HepG2 (cell line): Measurements from ENCODE around the gene USP10. TPM values are rescaled to one million over a fixed set of nuclear protein-coding genes. Genes with fewer than 3 reads are reported as not detected.

Experiments
- ATAC-seq: fragments of 200-7000 bp; cut with Tn5 transposase; 3 replicates; pipeline ENCODE4 v1.9.1; 2020; ENCODE audit warnings: mild to moderate bottlenecking, moderate library complexity
- BruUV-seq: library from RNA; stranded (reverse); fragments of 400-500 nt; replicated peaks from 2 replicates; lab custom pipeline; 2021; lab: Mats Ljungman, UMichigan
- CTCF ChIA-PET: fragments of 300-600 bp; formaldehyde crosslinking; extraction: SDS; loops from one replicate; lab custom pipeline; 2021; ENCODE audit warnings: low total read pairs, inconsistent platforms, low intra/inter-chr PET ratio; lab: Yijun Ruan, JAX
- POLR2A ChIA-PET: fragments of 350-600 bp; sonication (Branson Sonifier 250); formaldehyde crosslinking; loops from one replicate; lab custom pipeline; 2020; ENCODE audit warnings: antibody characterized with exemption, inconsistent platforms; lab: Yijun Ruan, JAX
- DNase-seq: peaks from one replicate; pipeline ENCODE4 v3.0.0-alpha.2; 2015; ENCODE audit warnings: low spot score
- FAIRE-seq: peaks from 3 replicates; lab custom pipeline; 2011; peaks lifted over from hg19 to GRCh38; lab: Jason Lieb, UNC
- H2AFZ ChIP-seq: one replicate; pipeline ENCODE4 v1.6.1; 2011; ENCODE audit warnings: low read length, inconsistent platforms
- H3K27ac ChIP-seq: fragments of 300-600 bp; 3 replicates; pipeline ENCODE4 v1.8.0; 2011; ENCODE audit warnings: mixed run types, mild to moderate bottlenecking, mixed read lengths, low read length, inconsistent platforms; ENCODE audit not compliant: insufficient read depth; ENCODE audit errors: extremely low read length
- H3K27me3 ChIP-seq, 2 experiments: fragments of 200-600 bp in 1 of 2; 2 replicates in 1 of 2; 3 replicates in 1 of 2; pipeline versions ENCODE4 v1.6.0 to v1.8.0; 2011; ENCODE audit warnings: low read length in 2 of 2, mild to moderate bottlenecking in 2 of 2, moderate library complexity in 2 of 2, inconsistent platforms in 1 of 2; ENCODE audit not compliant: insufficient read depth in 2 of 2, control insufficient read depth in 1 of 2
- H3K36me3 ChIP-seq, 2 experiments: fragments of 200-600 bp in 1 of 2; replicated peaks in 1 of 2; 2 replicates in 1 of 2; 3 replicates in 1 of 2; pipeline versions ENCODE4 v1.5.1 to v1.8.0; 2011; ENCODE audit warnings: low read length in 2 of 2, inconsistent platforms in 1 of 2; ENCODE audit not compliant: insufficient read depth in 2 of 2, control insufficient read depth in 1 of 2
- H3K4me1 ChIP-seq: 2 replicates; pipeline ENCODE4 v1.5.1; 2012; ENCODE audit warnings: low read length, inconsistent platforms; ENCODE audit not compliant: insufficient read depth
- H3K4me2 ChIP-seq: 2 replicates; pipeline ENCODE4 v1.6.0; 2011; ENCODE audit warnings: low read depth, low read length, inconsistent platforms
- H3K4me3 ChIP-seq, 3 experiments: fragments of 200-600 bp in 1 of 3; sonication (generic), shearing (Covaris generic) in 1 of 3; replicated peaks in 1 of 3; 2 replicates each; pipeline ENCODE4 v1.5.1; 2011 to 2016; ENCODE audit warnings: low read length in 3 of 3, inconsistent platforms in 2 of 3, low read depth in 2 of 3, mild to moderate bottlenecking in 2 of 3, control low read depth in 1 of 3, mixed read lengths in 1 of 3; ENCODE audit not compliant: insufficient read depth in 1 of 3
- H3K79me2 ChIP-seq: one replicate; pipeline ENCODE4 v1.6.1; 2011; ENCODE audit warnings: low read length, inconsistent platforms; ENCODE audit not compliant: insufficient read depth
- H3K9ac ChIP-seq: 2 replicates; pipeline ENCODE4 v1.6.0; 2011; ENCODE audit warnings: mild to moderate bottlenecking, low read depth, low read length, inconsistent platforms; ENCODE audit not compliant: insufficient read depth
- H3K9me3 ChIP-seq: 2 replicates; pipeline ENCODE4 v1.5.1; 2012; ENCODE audit warnings: mild to moderate bottlenecking, low read length
- H4K20me1 ChIP-seq: 2 replicates; pipeline ENCODE4 v1.6.0; 2011; ENCODE audit warnings: inconsistent platforms, mild to moderate bottlenecking, low read length, moderate library complexity; ENCODE audit not compliant: insufficient read depth
- FOXC1 ChIP-seq: sonication (generic); formaldehyde crosslinking; IDR thresholded peaks from 2 replicates; pipeline ENCODE4 v1.8.0; 2022; ENCODE audit warnings: mild to moderate bottlenecking, missing genetic modification reagents, borderline replicate concordance
- HOXA5 ChIP-seq: sonication (generic); formaldehyde crosslinking; IDR thresholded peaks from 2 replicates; pipeline ENCODE4 v1.4.0; 2020; ENCODE audit warnings: missing genetic modification reagents
- NR2F2 ChIP-seq: IDR thresholded peaks from 2 replicates; pipeline ENCODE4 v1.6.1; 2012; ENCODE audit warnings: low read depth, inconsistent platforms, borderline replicate concordance
- PRMT3 ChIP-seq: sonication (generic); formaldehyde crosslinking; IDR thresholded peaks from 2 replicates; pipeline ENCODE4 v1.8.1; 2022; ENCODE audit warnings: low read depth, mild to moderate bottlenecking, moderate library complexity, missing genetic modification reagents, borderline replicate concordance
- RBM39 ChIP-seq: fragments of 200-400 bp; formaldehyde crosslinking; IDR thresholded peaks from one replicate; pipeline ENCODE4 v1.6.1; 2018; ENCODE audit warnings: antibody characterized with exemption, mild to moderate bottlenecking, low read depth, low read length; ENCODE audit not compliant: poor library complexity, severe bottlenecking
- TARDBP ChIP-seq: sonication (generic); formaldehyde crosslinking; IDR thresholded peaks from 2 replicates; pipeline ENCODE4 v1.8.0; 2022; ENCODE audit warnings: mild to moderate bottlenecking, missing genetic modification reagents
- TEAD3 ChIP-seq: optimal IDR thresholded peaks from 2 replicates; pipeline ENCODE3; 2016; ENCODE audit warnings: borderline replicate concordance
- ZNF318 ChIP-seq: sonication (generic); formaldehyde crosslinking; IDR thresholded peaks from 2 replicates; pipeline ENCODE4 v1.4.0; 2020; ENCODE audit warnings: mild to moderate bottlenecking, missing genetic modification reagents
- ZNF333 ChIP-seq: sonication (generic); formaldehyde crosslinking; IDR thresholded peaks from 2 replicates; pipeline ENCODE4 v1.4.0; 2020; ENCODE audit warnings: mild to moderate bottlenecking, missing genetic modification reagents, borderline replicate concordance
- ZNF562 ChIP-seq: sonication (generic); formaldehyde crosslinking; IDR thresholded peaks from 2 replicates; pipeline ENCODE4 v1.8.0; 2022; ENCODE audit warnings: missing genetic modification reagents, borderline replicate concordance
- ZNF597 ChIP-seq: sonication (generic); formaldehyde crosslinking; IDR thresholded peaks from 2 replicates; pipeline ENCODE4 v1.5.0; 2020; ENCODE audit warnings: missing genetic modification reagents
- ZNF841 ChIP-seq: sonication (generic); formaldehyde crosslinking; IDR thresholded peaks from 2 replicates; pipeline ENCODE4 v1.8.1; 2023; ENCODE audit warnings: missing genetic modification reagents, borderline replicate concordance
- ZSCAN22 ChIP-seq: sonication (generic); formaldehyde crosslinking; IDR thresholded peaks from 2 replicates; pipeline ENCODE4 v1.4.0; 2020; ENCODE audit warnings: mild to moderate bottlenecking, missing genetic modification reagents
- ZZZ3 ChIP-seq: sonication (generic); formaldehyde crosslinking; IDR thresholded peaks from 2 replicates; pipeline ENCODE4 v1.4.0; 2020; ENCODE audit warnings: missing genetic modification reagents, mild to moderate bottlenecking, borderline replicate concordance
- whole genome bisulfite sequencing: methylation state at CpG from one replicate; pipeline ENCODE4 v1.1.6; 2017; ENCODE audit warnings: low lambda C conversion rate; 5-methylcytosine and 5-hydroxymethylcytosine counted together
- in situ Hi-C: cut with HindIII; loops from 2 replicates; pipeline ENCODE4 v1.10.0; 2017; ENCODE audit warnings: low pct_unique_long_range_greater_than_20kb; ENCODE audit not compliant: extremely low pct_ligation_motif_present
- intact Hi-C: fragments of 100-400 bp; cut with micrococcal nuclease; formaldehyde crosslinking; loops from one replicate; pipeline ENCODE4 v1.10.0; 2022; ENCODE audit not compliant: unreplicated experiment
- polyA plus RNA-seq, 8 experiments: library from polyadenylated mRNA; depleted of rRNA in 3 of 8; stranded (reverse) in 7 of 8; unstranded in 1 of 8; fragments of >200 nt; fragmentation: Illumina TruSeq in 4 of 8; extraction: Trizol in 4 of 8; gene quantifications; 2 replicates each; pipeline versions ENCODE4 v1.2.1 to v1.2.3, GENCODE V29; 2011 to 2016; ENCODE audit warnings: low read depth in 4 of 8, missing spikeins in 1 of 8, mixed read lengths in 1 of 8; ENCODE audit not compliant: insufficient read depth in 1 of 8
- total RNA-seq, 5 experiments: library from RNA; depleted of rRNA; stranded (reverse); fragments of >200 nt; fragmentation: Illumina TruSeq; extraction: Trizol; gene quantifications; 2 replicates each; pipeline ENCODE4 v1.2.3, GENCODE V29; 2016; ENCODE audit warnings: low read depth in 1 of 5

The USP10 gene
- total and polyA plus RNA-seq, 2 of the 13 experiments (the other 11 are each of a cell fraction or from before 2014, with no cell fraction given): 79.1 to 122 TPM

GRCh38 chr16:84804326-84804725 lies 104.5 kb downstream of the USP10 start (continued):
- TF ChIP-seq ZNF318 (CRISPR knock-in tag): no peak

- no peak overlapping the region for H3K9ac ChIP-seq
- DNase-seq: no peak
- H3K4me2 ChIP-seq: peak overlapping the region; percentile 8; the same call in 1 of the 2 replicates
- no peak overlapping the region for H3K27ac ChIP-seq
- no peak overlapping the region; a peak in 1 of 6 replicates for H3K4me3 ChIP-seq
- BruUV-seq: no TSS peak
- no peak for FAIRE-seq
- no peaks in the 10 kb centered on the region for H3K9me3 ChIP-seq
- peaks cover 7% of the 10 kb centered on the region; the same call in 1 of the 2 replicates for H3K4me1 ChIP-seq
- in situ Hi-C loops: no loop called here
- ATAC-seq: peak; percentile 85
- no peaks in the 10 kb centered on the region for H3K79me2 ChIP-seq
- intact Hi-C loops: no loop called here
- H3K27me3 ChIP-seq: peaks cover 0 to 62% of the 10 kb centered on the region in 2 experiments; a peak in 4 of 5 replicates
- POLR2A ChIA-PET: no interaction called here
- CTCF ChIA-PET: no interaction called here
- no peak overlapping the region for H2AFZ ChIP-seq
- WGBS: 38% methylated on average over 17 of the region's 26 CpGs
- H4K20me1 ChIP-seq: no peaks in the 10 kb centered on the region
- H3K36me3 ChIP-seq: no peaks in the 10 kb centered on the region
- no peak for TF ChIP-seq ZNF562 (CRISPR knock-in tag)
- no peak for TF ChIP-seq FOXC1
- no peak for TF ChIP-seq HOXA5 (CRISPR knock-in tag)
- no peak for TF ChIP-seq ZNF333 (CRISPR knock-in tag)
- TF ChIP-seq TEAD3: peak; percentile 19
- no peak for TF ChIP-seq ZNF841 (CRISPR knock-in tag)
- TF ChIP-seq NR2F2: no peak
- TF ChIP-seq ZSCAN22 (CRISPR knock-in tag): no peak
- TF ChIP-seq ZZZ3 (CRISPR knock-in tag): no peak
- no peak for TF ChIP-seq ZNF597 (CRISPR knock-in tag)
- no peak for TF ChIP-seq PRMT3 (CRISPR knock-in tag)
- TF ChIP-seq TARDBP (CRISPR knock-in tag): no peak
- no peak for TF ChIP-seq RBM39
Measured at GRCh38 chr16:84806256-84806889, 106.6 kb downstream of the USP10 start.
